Thyroid gland (tissue), 4 donors: Measurements from ENCODE around the gene EP400. TPM values are rescaled to one million over a fixed set of nuclear protein-coding genes. Genes with fewer than 3 reads are reported as not detected.

Source experiments
- DNase-seq, 2 donors: peaks; one replicate each; pipeline ENCODE4 v3.0.0-alpha.2; 2019
- H3K27ac ChIP-seq, 3 donors: fragments of 200-600 bp; sonication (generic); 1 replicate in 2 of 3; 2 replicates in 1 of 3; pipeline ENCODE4 v1.5.1; 2016 to 2019; ENCODE audit warnings: mild to moderate bottlenecking in 1 of 3, moderate library complexity in 1 of 3
- H3K27me3 ChIP-seq: fragments of 200-600 bp; sonication (generic); one replicate; pipeline ENCODE4 v1.5.1; 2019
- H3K36me3 ChIP-seq, 2 donors: fragments of 200-600 bp; sonication (generic); one replicate each; pipeline ENCODE4 v1.5.1; 2016 to 2019
- H3K4me1 ChIP-seq, 2 donors: fragments of 200-600 bp; sonication (generic); one replicate each; pipeline ENCODE4 v1.5.1; 2017 to 2019
- H3K4me3 ChIP-seq, 3 donors: fragments of 200-600 bp; sonication (generic); replicated peaks in 1 of 3; 1 replicate in 2 of 3; 2 replicates in 1 of 3; pipeline ENCODE4 v1.5.1; 2016; ENCODE audit warnings: mild to moderate bottlenecking in 1 of 3
- H3K9me3 ChIP-seq: fragments of 200-600 bp; sonication (generic); one replicate; pipeline ENCODE4 v1.5.1; 2017
- POLR2A ChIP-seq, 2 donors: fragments of 450-650 bp; IDR thresholded peaks; one replicate each; pipeline ENCODE4 v1.6.1; 2017; ENCODE audit warnings: antibody characterized with exemption in 2 of 2, mild to moderate bottlenecking in 2 of 2, moderate library complexity in 1 of 2
- WGBS, 2 donors: methylation state at CpG; one replicate each; pipeline ENCODE4 v1.1.5; 2017; 5-methylcytosine and 5-hydroxymethylcytosine counted together
- intact Hi-C: fragments of 100-400 bp; cut with DNase I; formaldehyde crosslinking; loops from one replicate; pipeline ENCODE4 v1.15.1; 2023
- total RNA-seq, 4 donors: library from RNA; depleted of rRNA; stranded (reverse); fragments of >200 nt; gene quantifications; one replicate each; pipeline ENCODE4 v1.2.3, GENCODE V29; 2016
- TF ChIP-seq, protein P1 (sequence below), 6 experiments: fragments of 200-600 bp in 3 of 6; fragments of 450-650 bp in 3 of 6; sonication (generic) in 3 of 6; IDR thresholded peaks; one replicate each; pipeline ENCODE4 v1.5.1; 2016 to 2019; ENCODE audit warnings: antibody characterized with exemption in 6 of 6, mild to moderate bottlenecking in 2 of 6, inconsistent platforms in 1 of 6, moderate library complexity in 1 of 6

Gene EP400
- total RNA-seq, 4 donors from 2014 or later: 22.1 to 51.8 (median 25.4) TPM

DNA sequence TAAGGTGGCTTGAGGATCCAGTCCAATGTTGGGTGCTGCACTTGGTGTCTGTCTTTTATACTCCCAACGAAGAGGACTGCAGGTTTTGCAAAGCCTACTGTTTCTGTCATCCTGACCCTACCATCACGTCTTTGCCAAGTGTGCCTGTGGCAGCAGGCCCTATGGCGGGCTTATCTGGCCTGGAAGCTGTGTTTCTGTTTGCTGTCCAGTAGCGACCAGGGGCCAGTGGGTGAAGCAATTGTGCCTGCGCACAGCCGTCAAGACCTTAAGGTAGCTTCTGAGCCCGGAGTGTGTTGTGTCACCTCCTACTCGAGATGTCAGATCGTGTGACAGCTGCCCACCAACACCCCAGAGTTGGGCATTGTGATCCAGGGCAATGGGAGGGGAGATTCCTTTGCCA, 131.7 kb downstream of the EP400 start:
- TF ChIP-seq, protein P1, sequence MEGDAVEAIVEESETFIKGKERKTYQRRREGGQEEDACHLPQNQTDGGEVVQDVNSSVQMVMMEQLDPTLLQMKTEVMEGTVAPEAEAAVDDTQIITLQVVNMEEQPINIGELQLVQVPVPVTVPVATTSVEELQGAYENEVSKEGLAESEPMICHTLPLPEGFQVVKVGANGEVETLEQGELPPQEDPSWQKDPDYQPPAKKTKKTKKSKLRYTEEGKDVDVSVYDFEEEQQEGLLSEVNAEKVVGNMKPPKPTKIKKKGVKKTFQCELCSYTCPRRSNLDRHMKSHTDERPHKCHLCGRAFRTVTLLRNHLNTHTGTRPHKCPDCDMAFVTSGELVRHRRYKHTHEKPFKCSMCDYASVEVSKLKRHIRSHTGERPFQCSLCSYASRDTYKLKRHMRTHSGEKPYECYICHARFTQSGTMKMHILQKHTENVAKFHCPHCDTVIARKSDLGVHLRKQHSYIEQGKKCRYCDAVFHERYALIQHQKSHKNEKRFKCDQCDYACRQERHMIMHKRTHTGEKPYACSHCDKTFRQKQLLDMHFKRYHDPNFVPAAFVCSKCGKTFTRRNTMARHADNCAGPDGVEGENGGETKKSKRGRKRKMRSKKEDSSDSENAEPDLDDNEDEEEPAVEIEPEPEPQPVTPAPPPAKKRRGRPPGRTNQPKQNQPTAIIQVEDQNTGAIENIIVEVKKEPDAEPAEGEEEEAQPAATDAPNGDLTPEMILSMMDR (IDR thresholded peaks at IDR 0.05): no peak
- no peak for TF ChIP-seq POLR2A (IDR thresholded peaks at IDR 0.05)
- intact Hi-C loops: loop anchor here (10.0 kb wide), 2 partner anchors 63 to 127 kb away; partner anchors contain the start of genes DDX51 and NOC4L
- 90 to 92% methylated on average over 8 to 9 of the region's 9 CpGs for WGBS, 2 donors
- no peak overlapping the region for H3K4me3 ChIP-seq
- H3K4me1 ChIP-seq: peaks cover 10 to 13% of the 10 kb centered on the region in 2 donors
- no peaks in the 10 kb centered on the region for H3K27me3 ChIP-seq
- DNase-seq: no peak
- H3K27ac ChIP-seq: no peak overlapping the region
- no peaks in the 10 kb centered on the region for H3K9me3 ChIP-seq
- H3K36me3 ChIP-seq: peaks cover 20 to 21% of the 10 kb centered on the region in 2 donors

DNA sequence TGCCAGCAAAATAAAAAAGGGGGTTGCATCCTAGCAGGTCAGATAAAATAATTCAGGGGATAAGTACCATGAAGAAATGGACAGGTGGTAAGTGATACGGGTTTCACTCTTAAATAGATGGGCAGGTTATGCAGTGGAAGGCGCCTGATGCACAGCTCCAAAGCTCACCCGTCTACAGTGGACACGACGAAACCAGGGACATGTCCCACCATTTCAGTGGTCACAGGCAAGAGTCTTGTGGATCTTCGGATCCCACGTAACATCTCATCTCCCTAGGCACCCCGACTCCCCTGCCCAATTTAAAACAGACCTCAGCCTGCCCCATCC, 133.8 kb downstream of the EP400 start:
- WGBS, 2 donors: 11 to 13% methylated on average over 8 of the region's 8 CpGs
- intact Hi-C loops: loop anchor here (10.0 kb wide), 2 partner anchors 61 to 129 kb away; partner anchors contain the start of genes DDX51 and NOC4L
- H3K9me3 ChIP-seq: no peaks in the 10 kb centered on the region
- TF ChIP-seq, protein P1 (IDR thresholded peaks at IDR 0.05): no peak
- TF ChIP-seq POLR2A (IDR thresholded peaks at IDR 0.05): no peak
- H3K27me3 ChIP-seq: no peaks in the 10 kb centered on the region
- no peak for DNase-seq
- H3K27ac ChIP-seq: no peak overlapping the region
- H3K4me3 ChIP-seq: peak overlapping the region in 1 of 3 donors; percentile 97
- peaks cover 10 to 13% of the 10 kb centered on the region in 2 donors for H3K4me1 ChIP-seq
- H3K36me3 ChIP-seq: no peaks in the 10 kb centered on the region

DNA sequence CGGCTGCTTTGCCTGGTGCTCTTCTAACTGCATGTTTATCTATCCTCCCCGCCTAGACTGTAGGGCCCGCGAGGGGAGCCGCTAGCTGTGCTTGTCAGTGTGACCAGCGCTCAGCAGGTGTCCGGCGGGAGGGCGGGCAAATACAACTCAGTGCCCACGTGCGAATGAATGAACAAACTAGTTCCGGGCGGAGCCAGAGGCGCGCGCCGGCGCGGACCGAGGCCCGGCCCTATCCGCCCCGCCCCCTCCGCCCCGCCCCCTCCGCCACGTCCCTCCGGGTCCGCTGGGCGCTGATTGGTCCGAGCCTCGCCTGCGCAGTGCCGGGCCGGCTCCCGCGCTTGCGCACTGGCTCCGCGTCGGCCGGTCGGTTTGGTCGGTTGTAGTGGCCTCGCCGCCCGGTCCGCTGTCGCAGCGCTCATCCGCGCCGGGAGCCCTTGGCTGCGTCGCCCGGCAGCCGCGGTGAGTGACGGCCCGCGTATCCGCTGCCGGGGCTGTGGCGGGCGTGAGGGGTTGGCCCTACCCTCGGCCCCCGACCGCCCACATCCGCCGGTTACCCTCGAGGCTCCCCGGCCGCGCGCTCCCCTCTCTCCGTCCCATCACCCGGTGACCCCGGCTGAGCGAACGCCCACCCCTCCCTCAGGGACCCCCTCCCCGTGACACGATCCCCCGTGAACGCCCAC, 134.3 kb downstream of the EP400 start:
- Histone ChIP-seq H3K4me1 (peaks cover 10 to 13% of the 10 kb centered on the region in 2 donors), H3K27ac (peak overlapping the region in 2 of 3 donors; percentile 72 to 76), H3K36me3 (no peaks in the 10 kb centered on the region), H3K4me3 (peak overlapping the region; percentile 62 to 97 (median 65)), H3K9me3 (no peaks in the 10 kb centered on the region), H3K27me3 (no peaks in the 10 kb centered on the region)
- intact Hi-C loops: loop anchor here (10.0 kb wide), 2 partner anchors 61 to 129 kb away; partner anchors contain the start of genes DDX51 and NOC4L
- peak; percentile 87 to 94 for DNase-seq
- WGBS, 2 donors: 1 to 3% methylated on average over 13 of the region's 84 CpGs
- TF ChIP-seq, protein P1 (IDR thresholded peaks at IDR 0.05): no peak
- peak in 1 of 2 donors; percentile 81 for TF ChIP-seq POLR2A (IDR thresholded peaks at IDR 0.05)

DNA sequence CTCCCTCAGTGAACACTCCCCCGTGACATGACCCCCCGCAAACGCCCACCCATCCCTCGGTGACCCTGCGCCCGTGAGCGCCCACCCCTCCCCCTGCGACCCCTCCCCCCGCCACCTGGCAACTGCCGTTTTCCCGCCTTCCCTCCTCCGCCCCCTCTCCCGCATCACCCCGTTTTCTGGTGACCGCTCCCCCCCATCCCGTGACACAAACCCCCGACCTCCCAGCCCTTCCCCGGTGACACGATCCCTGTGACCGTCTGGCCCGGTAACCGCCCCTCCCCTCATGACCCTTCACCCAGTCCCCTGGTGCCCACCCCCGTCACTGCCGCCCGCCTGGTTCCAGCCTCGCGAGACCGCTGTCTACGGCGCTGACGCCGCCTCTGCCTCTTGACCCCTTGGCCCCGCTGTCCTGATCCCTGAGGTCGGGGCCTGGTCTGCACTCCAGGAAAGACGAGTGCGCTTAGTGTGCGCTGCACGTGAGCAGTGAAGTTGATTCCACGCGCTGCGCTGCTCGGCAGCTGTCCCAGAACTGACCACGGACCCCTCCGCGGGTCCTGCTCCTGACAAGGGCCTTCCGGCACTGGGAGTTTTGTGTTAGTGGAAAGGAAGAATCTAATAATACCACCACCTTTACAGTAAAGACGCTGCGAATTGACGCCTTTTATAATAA, 135.0 kb downstream of the EP400 start:
- WGBS, 2 donors: 9 to 11% methylated on average over 14 to 29 of the region's 49 CpGs
- Histone ChIP-seq H3K27me3 (no peaks in the 10 kb centered on the region), H3K4me1 (peaks cover 10 to 13% of the 10 kb centered on the region in 2 donors), H3K4me3 (peak overlapping the region; percentile 62 to 97 (median 65)), H3K27ac (peak overlapping the region in 2 of 3 donors; percentile 72 to 76), H3K36me3 (no peaks in the 10 kb centered on the region), H3K9me3 (no peaks in the 10 kb centered on the region)
- intact Hi-C loops: loop anchor here (10.0 kb wide), 2 partner anchors 60 to 130 kb away; partner anchors contain the start of genes DDX51 and NOC4L
- peak; percentile 44 to 53 for DNase-seq
- no peak for TF ChIP-seq POLR2A (IDR thresholded peaks at IDR 0.05)
- TF ChIP-seq, protein P1 (IDR thresholded peaks at IDR 0.05): no peak

DNA sequence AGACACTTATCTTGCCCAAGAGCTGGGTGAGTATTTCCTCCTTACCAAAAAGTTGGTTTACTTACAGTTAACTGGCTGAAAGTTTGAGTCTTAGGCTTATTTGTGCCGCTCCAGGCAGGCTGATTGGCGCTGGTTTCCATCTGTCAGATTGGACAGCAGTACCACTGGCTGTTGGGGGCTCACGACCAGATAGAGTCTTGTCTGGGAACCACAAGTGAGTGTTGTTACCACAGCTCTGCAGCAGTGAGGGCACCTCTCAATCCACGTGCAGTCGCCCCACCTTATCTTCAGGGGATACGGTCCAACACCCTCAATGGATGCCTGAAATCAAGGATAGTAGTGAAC, 135.5 kb downstream of the EP400 start:
- TF ChIP-seq, protein P1 (IDR thresholded peaks at IDR 0.05): no peak
- TF ChIP-seq POLR2A (IDR thresholded peaks at IDR 0.05): no peak

More for the DNA sequence above, 135.5 kb downstream of the EP400 start:
- Histone ChIP-seq H3K27ac (peak overlapping the region in 2 of 3 donors; percentile 64 to 76), H3K4me3 (peak overlapping the region in 1 of 3 donors; percentile 97), H3K4me1 (peaks cover 10 to 13% of the 10 kb centered on the region in 2 donors), H3K36me3 (no peaks in the 10 kb centered on the region), H3K27me3 (no peaks in the 10 kb centered on the region), H3K9me3 (no peaks in the 10 kb centered on the region)
- intact Hi-C loops: loop anchor here (10.0 kb wide), 2 partner anchors 60 to 130 kb away; partner anchors contain the start of genes DDX51 and NOC4L
- 71 to 72% methylated on average over 6 of the region's 6 CpGs for WGBS, 2 donors
- no peak for DNase-seq
